Glutamatergic neuron (in vitro differentiated cells): Measurements from ENCODE around the gene CIB1. TPM values are rescaled to one million over a fixed set of nuclear protein-coding genes. Genes with fewer than 3 reads are reported as not detected.

Source experiments
- DNase-seq: peaks from one replicate; pipeline ENCODE4 v3.0.0; 2022
- H3K27ac Mint-ChIP-seq: one replicate; pipeline ENCODE4 v1.8.0; 2020; ENCODE audit warnings: mild to moderate bottlenecking, mixed read lengths, inconsistent platforms; ENCODE audit not compliant: unreplicated experiment
- H3K27me3 Mint-ChIP-seq: one replicate; pipeline ENCODE4 v1.8.0; 2020; ENCODE audit warnings: mild to moderate bottlenecking, moderate library complexity, mixed read lengths, inconsistent platforms; ENCODE audit not compliant: unreplicated experiment
- H3K36me3 Mint-ChIP-seq: one replicate; pipeline ENCODE4 v1.8.0; 2020; ENCODE audit warnings: mild to moderate bottlenecking, mixed read lengths, inconsistent platforms; ENCODE audit not compliant: unreplicated experiment
- H3K4me1 Mint-ChIP-seq: one replicate; pipeline ENCODE4 v1.8.0; 2020; ENCODE audit warnings: mild to moderate bottlenecking, low read depth, mixed read lengths, inconsistent platforms; ENCODE audit not compliant: unreplicated experiment
- H3K4me3 Mint-ChIP-seq: one replicate; pipeline ENCODE4 v1.8.0; 2020; ENCODE audit warnings: mild to moderate bottlenecking, mixed read lengths, inconsistent platforms; ENCODE audit not compliant: unreplicated experiment
- H3K9me3 Mint-ChIP-seq: one replicate; pipeline ENCODE4 v1.8.0; 2020; ENCODE audit warnings: mild to moderate bottlenecking, moderate library complexity, mixed read lengths, inconsistent platforms; ENCODE audit not compliant: unreplicated experiment
- CTCF ChIP-seq: fragments of 200-600 bp; sonication (generic); IDR thresholded peaks from one replicate; pipeline ENCODE4 v1.5.0; 2021; ENCODE audit not compliant: partially characterized antibody, unreplicated experiment
- total RNA-seq: library from RNA; stranded (reverse); fragmentation: NEBNext Ultra II Directional; extraction: Animal tissue kit (Norgen Biotek cat#: 25700); gene quantifications from one replicate; pipeline ENCODE4 v1.2.1, GENCODE V29; 2021; ENCODE audit not compliant: unreplicated experiment

The CIB1 gene
- total RNA-seq, 1 donor from 2014 or later: 8.0 TPM

- Mint-ChIP-seq H3K9me3 (peaks cover 7% of the 10 kb centered on the region), H3K27me3 (peaks cover 11% of the 10 kb centered on the region), H3K4me3 (peak overlapping the region; percentile 46), H3K27ac (no peak overlapping the region), H3K36me3 (peaks cover 11% of the 10 kb centered on the region), H3K4me1 (peaks cover 3% of the 10 kb centered on the region)
- no peak for TF ChIP-seq CTCF
- no peak for DNase-seq
Observed at GRCh38 chr15:90231028-90232017, 2.4 kb downstream of the CIB1 start.

GRCh38 chr15:90230610-90231009 lies 3.1 kb downstream of the CIB1 start:
- Mint-ChIP-seq H3K27me3 (peaks cover 11% of the 10 kb centered on the region), H3K4me3 (no peak overlapping the region), H3K36me3 (peaks cover 15% of the 10 kb centered on the region), H3K4me1 (peaks cover 6% of the 10 kb centered on the region), H3K9me3 (peaks cover 10% of the 10 kb centered on the region), H3K27ac (no peak overlapping the region)
- TF ChIP-seq CTCF: no peak
- DNase-seq: no peak

GRCh38 chr15:90230071-90230494 lies 3.7 kb downstream of the CIB1 start:
- no peak for TF ChIP-seq CTCF
- Mint-ChIP-seq H3K27ac (no peak overlapping the region), H3K4me3 (no peak overlapping the region), H3K4me1 (peaks cover 6% of the 10 kb centered on the region), H3K36me3 (peaks cover 15% of the 10 kb centered on the region), H3K9me3 (peaks cover 10% of the 10 kb centered on the region), H3K27me3 (peaks cover 11% of the 10 kb centered on the region)
- DNase-seq: no peak

GRCh38 chr15:90228960-90229359 lies 4.8 kb downstream of the CIB1 start:
- Mint-ChIP-seq H3K27me3 (peaks cover 6% of the 10 kb centered on the region), H3K9me3 (peaks cover 8% of the 10 kb centered on the region), H3K36me3 (peaks cover 9% of the 10 kb centered on the region), H3K4me1 (peaks cover 11% of the 10 kb centered on the region), H3K27ac (no peak overlapping the region), H3K4me3 (no peak overlapping the region)
- DNase-seq: no peak
- TF ChIP-seq CTCF: no peak
